NT2/D1 (cell line): ENCODE data around the gene LPP.

Experiments
- DNase-seq: peaks from one replicate; pipeline ENCODE4 v3.0.0-alpha.2; 2011; ENCODE audit warnings: low read depth, low spot score
- H3K27me3 ChIP-seq: 2 replicates; pipeline ENCODE4 v1.6.0; 2011; ENCODE audit warnings: mild to moderate bottlenecking; ENCODE audit not compliant: insufficient read length, insufficient read depth
- H3K36me3 ChIP-seq: 2 replicates; pipeline ENCODE4 v1.6.1; 2011; ENCODE audit warnings: mild to moderate bottlenecking, low read length, mixed read lengths; ENCODE audit not compliant: insufficient read depth, insufficient read length
- H3K4me1 ChIP-seq: 2 replicates; pipeline ENCODE4 v1.5.1; 2011; ENCODE audit not compliant: insufficient read depth, insufficient read length
- H3K4me3 ChIP-seq: 2 replicates; pipeline ENCODE4 v1.5.1; 2011; ENCODE audit warnings: low read depth; ENCODE audit not compliant: insufficient read length
- H3K9ac ChIP-seq: 2 replicates; pipeline ENCODE4 v1.6.0; 2011; ENCODE audit warnings: low read depth; ENCODE audit not compliant: insufficient read length
- H3K9me3 ChIP-seq: 2 replicates; pipeline ENCODE4 v1.5.1; 2011; ENCODE audit warnings: mild to moderate bottlenecking, low read length; ENCODE audit not compliant: insufficient read depth
- SUZ12 ChIP-seq: IDR thresholded peaks from 2 replicates; pipeline ENCODE4 v1.6.1; 2011; ENCODE audit not compliant: insufficient read length, insufficient read depth; ENCODE audit errors: extremely low read depth
- YY1 ChIP-seq: IDR thresholded peaks from 2 replicates; pipeline ENCODE4 v1.6.1; 2011; ENCODE audit not compliant: insufficient read length, insufficient read depth
- ZNF274 ChIP-seq: IDR thresholded peaks from 2 replicates; pipeline ENCODE4 v1.6.1; 2011; ENCODE audit warnings: mild to moderate bottlenecking, low read depth, low read length

The LPP gene

GRCh38 chr3:188298585-188298984, 144.6 kb downstream of the LPP start:
- Histone ChIP-seq H3K27me3 (no peaks in the 10 kb centered on the region), H3K9ac (no peak overlapping the region), H3K4me3 (no peak overlapping the region), H3K4me1 (peaks cover 3% of the 10 kb centered on the region), H3K36me3 (no peaks in the 10 kb centered on the region), H3K9me3 (no peaks in the 10 kb centered on the region)
- no peak for DNase-seq
- no peak for TF ChIP-seq ZNF274
- TF ChIP-seq YY1, result no peak
- no peak for TF ChIP-seq SUZ12

- no peak overlapping the region for H3K4me3 ChIP-seq
- H3K4me1 ChIP-seq, result peaks cover 3% of the 10 kb centered on the region
- no peaks in the 10 kb centered on the region for H3K36me3 ChIP-seq
- DNase-seq, result no peak
- no peaks in the 10 kb centered on the region for H3K9me3 ChIP-seq
- no peaks in the 10 kb centered on the region for H3K27me3 ChIP-seq
- no peak for TF ChIP-seq SUZ12
- no peak for TF ChIP-seq YY1
- no peak for TF ChIP-seq ZNF274
- H3K9ac ChIP-seq, result no peak overlapping the region
Observed at GRCh38 chr3:188299068-188299467, 145.1 kb downstream of the LPP start.

- no peak for TF ChIP-seq ZNF274
- no peak for TF ChIP-seq YY1
- no peak for TF ChIP-seq SUZ12
- no peaks in the 10 kb centered on the region for H3K27me3 ChIP-seq
- no peaks in the 10 kb centered on the region for H3K9me3 ChIP-seq
- H3K36me3 ChIP-seq, result no peaks in the 10 kb centered on the region
- H3K9ac ChIP-seq, result no peak overlapping the region
- no peak for DNase-seq
- H3K4me3 ChIP-seq, result no peak overlapping the region
- peaks cover 3% of the 10 kb centered on the region for H3K4me1 ChIP-seq
Observed at GRCh38 chr3:188299708-188300107, 145.8 kb downstream of the LPP start.

- Histone ChIP-seq H3K9me3 (no peaks in the 10 kb centered on the region), H3K36me3 (peaks cover under 1% of the 10 kb centered on the region), H3K4me1 (peaks cover 3% of the 10 kb centered on the region), H3K9ac (no peak overlapping the region), H3K27me3 (no peaks in the 10 kb centered on the region), H3K4me3 (no peak overlapping the region)
- DNase-seq, result no peak
- no peak for TF ChIP-seq SUZ12
- no peak for TF ChIP-seq ZNF274
- TF ChIP-seq YY1, result no peak
Observed at GRCh38 chr3:188301147-188301546, 147.2 kb downstream of the LPP start.

GRCh38 chr3:188303286-188303799, 149.4 kb downstream of the LPP start:
- DNase-seq, result no peak
- peaks cover 4% of the 10 kb centered on the region for H3K36me3 ChIP-seq
- no peak overlapping the region for H3K9ac ChIP-seq
- H3K4me3 ChIP-seq, result no peak overlapping the region
- no peaks in the 10 kb centered on the region for H3K9me3 ChIP-seq
- TF ChIP-seq YY1 (no peak), ZNF274 (no peak), SUZ12 (no peak)
- H3K4me1 ChIP-seq, result peaks cover under 1% of the 10 kb centered on the region
- no peaks in the 10 kb centered on the region for H3K27me3 ChIP-seq

- TF ChIP-seq ZNF274 (no peak), YY1 (no peak), SUZ12 (no peak)
- no peaks in the 10 kb centered on the region for H3K4me1 ChIP-seq
- DNase-seq, result no peak
- peaks cover 4% of the 10 kb centered on the region for H3K36me3 ChIP-seq
- H3K9me3 ChIP-seq, result no peaks in the 10 kb centered on the region
- H3K9ac ChIP-seq, result no peak overlapping the region
- H3K27me3 ChIP-seq, result no peaks in the 10 kb centered on the region
- H3K4me3 ChIP-seq, result no peak overlapping the region
Observed at GRCh38 chr3:188303823-188304222, 149.9 kb downstream of the LPP start.

GRCh38 chr3:188304501-188304900, 150.5 kb downstream of the LPP start:
- no peak for DNase-seq
- no peak overlapping the region for H3K4me3 ChIP-seq
- no peaks in the 10 kb centered on the region for H3K9me3 ChIP-seq
- no peak overlapping the region for H3K9ac ChIP-seq
- H3K27me3 ChIP-seq, result no peaks in the 10 kb centered on the region
- TF ChIP-seq ZNF274, result no peak
- TF ChIP-seq YY1, result no peak
- TF ChIP-seq SUZ12, result no peak
- no peaks in the 10 kb centered on the region for H3K4me1 ChIP-seq
- peaks cover 4% of the 10 kb centered on the region for H3K36me3 ChIP-seq
